GM18951 (cell line): ENCODE data around the gene OSBP2.

Experiments
- POLR2A ChIP-seq: IDR thresholded peaks from 4 replicates; pipeline ENCODE4 v1.6.1; 2011; ENCODE audit warnings: mild to moderate bottlenecking; ENCODE audit not compliant: insufficient read length, insufficient read depth; ENCODE audit errors: extremely low read depth
- in situ Hi-C: fragments of 300-500 bp; cut with MboI; formaldehyde crosslinking; loops from one replicate; pipeline ENCODE4 v1.12.0; 2022; ENCODE audit warnings: low sequenced_read_pairs, mixed read lengths, inconsistent platforms; ENCODE audit not compliant: unreplicated experiment

The OSBP2 gene

GRCh38 chr22:30864441-30865420, 170.1 kb downstream of the OSBP2 start:
- no peak for TF ChIP-seq POLR2A
- in situ Hi-C loops: no loop called here

- TF ChIP-seq POLR2A: no peak
- in situ Hi-C loops: no loop called here
These were observed 171.0 kb downstream of the OSBP2 start for GRCh38 chr22:30865656-30866055.

- in situ Hi-C loops: no loop called here
These were observed 171.5 kb downstream of the OSBP2 start for GRCh38 chr22:30866216-30866615.

GRCh38 chr22:30866811-30867271, 172.2 kb downstream of the OSBP2 start:
- TF ChIP-seq POLR2A: no peak
- in situ Hi-C loops: no loop called here

More at GRCh38 chr22:30866216-30866615, 171.5 kb downstream of the OSBP2 start:
- TF ChIP-seq POLR2A: no peak

GRCh38 chr22:30867746-30868662, 173.3 kb downstream of the OSBP2 start:
- in situ Hi-C loops: no loop called here
- no peak for TF ChIP-seq POLR2A

- TF ChIP-seq POLR2A: no peak
These were observed 174.2 kb downstream of the OSBP2 start for GRCh38 chr22:30868663-30869385.

GRCh38 chr22:30869667-30870395, 175.2 kb downstream of the OSBP2 start:
- in situ Hi-C loops: no loop called here
- TF ChIP-seq POLR2A: no peak

More at GRCh38 chr22:30868663-30869385, 174.2 kb downstream of the OSBP2 start:
- in situ Hi-C loops: no loop called here

GRCh38 chr22:30870451-30871345, 176.0 kb downstream of the OSBP2 start:
- in situ Hi-C loops: no loop called here
- TF ChIP-seq POLR2A: no peak

GRCh38 chr22:30871391-30872284, 177.0 kb downstream of the OSBP2 start:
- in situ Hi-C loops: no loop called here
- no peak for TF ChIP-seq POLR2A

GRCh38 chr22:30872285-30873041, 177.8 kb downstream of the OSBP2 start:
- in situ Hi-C loops: no loop called here
- TF ChIP-seq POLR2A: no peak
